Upper lobe of left lung (tissue), 4 donors: ENCODE data around the gene UBE2E2.

Experiments used
- EP300 ChIP-seq, 4 donors: sonication (generic); formaldehyde crosslinking; IDR thresholded peaks; one replicate each; pipeline ENCODE4 v1.5.1; 2017; ENCODE audit warnings: antibody characterized with exemption in 4 of 4, control low read depth in 2 of 4
- POLR2A ChIP-seq, 4 donors: fragments of 450-650 bp; IDR thresholded peaks; one replicate each; pipeline ENCODE4 v1.5.1; 2016 to 2017; ENCODE audit warnings: antibody characterized with exemption in 4 of 4, mild to moderate bottlenecking in 2 of 4
- POLR2AphosphoS5 ChIP-seq, 2 donors: sonication (generic); formaldehyde crosslinking; IDR thresholded peaks; one replicate each; pipeline ENCODE4 v1.5.1; 2017; ENCODE audit warnings: antibody characterized with exemption in 2 of 2
- TF ChIP-seq, protein P1 (sequence below), 6 experiments: fragments of 450-650 bp in 4 of 6; fragments of 200-600 bp in 2 of 6; sonication (generic) in 2 of 6; IDR thresholded peaks; one replicate each; pipeline ENCODE4 v1.5.1; 2016 to 2019; ENCODE audit warnings: antibody characterized with exemption in 6 of 6

DNA sequence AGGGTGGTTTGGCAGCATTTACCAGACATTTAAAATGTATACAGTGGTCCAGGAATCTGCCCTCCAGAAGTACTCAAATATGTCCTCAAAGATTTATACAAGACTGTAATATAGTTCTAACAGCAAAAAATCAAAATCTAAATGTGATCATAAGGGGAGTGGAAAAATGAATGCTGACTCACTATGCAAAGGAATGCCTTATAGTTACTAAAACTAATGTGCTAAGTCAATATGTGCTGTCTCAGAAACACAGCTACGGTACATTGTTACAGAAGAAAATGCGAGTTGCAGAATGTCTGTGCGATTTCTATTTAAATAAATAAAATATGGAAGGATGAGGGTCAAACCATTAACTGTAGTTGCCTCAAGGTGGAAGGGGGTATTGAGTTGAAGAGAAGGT lies 372.6 kb downstream of the UBE2E2 start:
- TF ChIP-seq, protein P1, sequence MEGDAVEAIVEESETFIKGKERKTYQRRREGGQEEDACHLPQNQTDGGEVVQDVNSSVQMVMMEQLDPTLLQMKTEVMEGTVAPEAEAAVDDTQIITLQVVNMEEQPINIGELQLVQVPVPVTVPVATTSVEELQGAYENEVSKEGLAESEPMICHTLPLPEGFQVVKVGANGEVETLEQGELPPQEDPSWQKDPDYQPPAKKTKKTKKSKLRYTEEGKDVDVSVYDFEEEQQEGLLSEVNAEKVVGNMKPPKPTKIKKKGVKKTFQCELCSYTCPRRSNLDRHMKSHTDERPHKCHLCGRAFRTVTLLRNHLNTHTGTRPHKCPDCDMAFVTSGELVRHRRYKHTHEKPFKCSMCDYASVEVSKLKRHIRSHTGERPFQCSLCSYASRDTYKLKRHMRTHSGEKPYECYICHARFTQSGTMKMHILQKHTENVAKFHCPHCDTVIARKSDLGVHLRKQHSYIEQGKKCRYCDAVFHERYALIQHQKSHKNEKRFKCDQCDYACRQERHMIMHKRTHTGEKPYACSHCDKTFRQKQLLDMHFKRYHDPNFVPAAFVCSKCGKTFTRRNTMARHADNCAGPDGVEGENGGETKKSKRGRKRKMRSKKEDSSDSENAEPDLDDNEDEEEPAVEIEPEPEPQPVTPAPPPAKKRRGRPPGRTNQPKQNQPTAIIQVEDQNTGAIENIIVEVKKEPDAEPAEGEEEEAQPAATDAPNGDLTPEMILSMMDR (IDR thresholded peaks at IDR 0.05): no peak
- TF ChIP-seq POLR2A (IDR thresholded peaks at IDR 0.05) (no peak), POLR2AphosphoS5 (IDR thresholded peaks at IDR 0.05) (no peak), EP300 (IDR thresholded peaks at IDR 0.05) (no peak)
